ENCODE measurements around the gene NOX5.

GRCh38 chr15:69105451-69105985 lies 91.0 kb downstream of the NOX5 start:
- no peak for TF ChIP-seq POLR2A (IDR thresholded peaks at IDR 0.05)
- TF ChIP-seq EP300 (IDR thresholded peaks at IDR 0.05), result no peak
- no peak for TF ChIP-seq CTCF (IDR thresholded peaks at IDR 0.05)

Data from stomach (tissue), 4 donors.